Measurements from ENCODE around the gene ACTN1.

GRCh38 chr14:68890173-68890931 is 88.8 kb downstream of the ACTN1 start:
- TF ChIP-seq POLR2A (IDR thresholded peaks at IDR 0.05) (no peak), CTCF (IDR thresholded peaks at IDR 0.05) (no peak)

Measured in lower leg skin (tissue), 3 donors.